Calu3 (cell line): ENCODE results near the gene TM9SF4. TPM values are rescaled to one million over a fixed set of nuclear protein-coding genes. Genes with fewer than 3 reads are reported as not detected.

ENCODE experiments used
- BruUV-seq: library from RNA; stranded (reverse); fragments of 400-500 nt; replicated peaks from 2 replicates; lab custom pipeline; 2021; lab: Mats Ljungman, UMichigan
- CTCF ChIA-PET: fragments of 300-600 bp; sonication (Branson Sonifier 250); formaldehyde crosslinking; loops from one replicate; lab custom pipeline; 2022; ENCODE audit warnings: antibody characterized with exemption; lab: Charles Lee
- DNase-seq: peaks from one replicate; pipeline ENCODE4 v3.0.0; 2022
- H3K27ac Mint-ChIP-seq: one replicate; pipeline ENCODE4 v1.8.0; 2022; ENCODE audit warnings: mixed read lengths; ENCODE audit not compliant: unreplicated experiment
- H3K27me3 Mint-ChIP-seq: one replicate; pipeline ENCODE4 v1.8.0; 2022; ENCODE audit warnings: mixed read lengths; ENCODE audit not compliant: unreplicated experiment
- H3K36me3 Mint-ChIP-seq: one replicate; pipeline ENCODE4 v1.8.0; 2022; ENCODE audit warnings: mild to moderate bottlenecking, moderate library complexity, mixed read lengths; ENCODE audit not compliant: insufficient read depth, unreplicated experiment
- H3K4me1 Mint-ChIP-seq: one replicate; pipeline ENCODE4 v1.8.0; 2022; ENCODE audit warnings: mild to moderate bottlenecking, low read depth, mixed read lengths; ENCODE audit not compliant: unreplicated experiment
- H3K4me3 Mint-ChIP-seq: one replicate; pipeline ENCODE4 v1.8.0; 2022; ENCODE audit warnings: mild to moderate bottlenecking, low read depth, moderate library complexity, mixed read lengths; ENCODE audit not compliant: unreplicated experiment
- H3K9me3 Mint-ChIP-seq: one replicate; pipeline ENCODE4 v1.8.0; 2022; ENCODE audit warnings: low read depth, mixed read lengths; ENCODE audit not compliant: unreplicated experiment
- intact Hi-C: fragments of 100-400 bp; cut with micrococcal nuclease; formaldehyde crosslinking; loops from one replicate; pipeline ENCODE4 v1.10.0; 2022; ENCODE audit not compliant: unreplicated experiment
- total RNA-seq: library from RNA; stranded (reverse); gene quantifications from 2 replicates; pipeline ENCODE4 v1.2.3, GENCODE V29; 2022
- TF ChIP-seq, protein P1 (sequence below): fragments of 200-600 bp; IDR thresholded peaks from one replicate; pipeline ENCODE4 v1.8.0; 2022; ENCODE audit warnings: antibody characterized with exemption; ENCODE audit not compliant: unreplicated experiment

Gene TM9SF4
- total RNA-seq, 1 experiment from 2014 or later = 95.3 TPM

DNA sequence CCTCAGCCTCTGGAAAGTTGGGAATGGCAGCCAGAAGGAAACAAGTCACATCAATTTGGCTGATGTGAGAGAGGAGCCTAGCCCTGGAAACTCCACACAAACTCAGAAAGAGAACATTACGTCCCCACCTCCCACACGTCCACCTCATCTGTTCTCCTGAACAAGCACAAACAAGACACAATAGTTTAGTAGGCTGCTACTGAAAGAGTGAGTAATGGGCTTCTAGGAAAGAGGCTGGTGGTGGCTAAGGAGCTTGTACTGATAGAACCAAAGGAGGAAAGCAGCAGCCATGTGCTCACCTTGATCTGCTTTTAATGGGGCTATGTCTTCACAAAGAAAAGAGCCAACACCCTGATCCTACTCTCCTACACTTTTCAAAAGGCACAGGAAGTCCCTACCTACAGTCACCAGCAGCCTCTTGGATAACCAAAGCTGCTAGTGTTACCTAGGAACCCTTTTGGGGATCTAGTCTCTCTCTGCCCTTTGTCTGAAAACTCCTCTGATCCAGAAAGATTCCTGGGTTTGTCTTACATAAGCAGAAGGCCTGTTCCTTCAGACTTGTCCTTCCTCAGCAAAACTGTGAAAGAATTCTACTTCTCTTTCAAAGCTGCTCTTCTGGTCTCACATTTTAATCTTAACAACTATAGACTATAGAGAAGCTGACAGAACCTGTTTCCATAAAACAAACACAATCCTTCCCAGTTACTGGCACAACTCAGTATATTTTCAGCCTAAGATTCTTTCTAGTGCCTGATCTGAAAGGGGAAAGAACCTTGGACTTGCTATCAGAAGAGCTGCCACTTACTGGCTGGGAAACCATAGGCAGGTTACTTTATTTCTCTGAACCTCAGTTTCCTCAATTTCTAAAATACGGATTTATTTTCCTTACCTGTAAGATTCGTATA, 94.9 kb downstream of the TM9SF4 start:
- intact Hi-C loops = no loop called here
- TF ChIP-seq, protein P1, sequence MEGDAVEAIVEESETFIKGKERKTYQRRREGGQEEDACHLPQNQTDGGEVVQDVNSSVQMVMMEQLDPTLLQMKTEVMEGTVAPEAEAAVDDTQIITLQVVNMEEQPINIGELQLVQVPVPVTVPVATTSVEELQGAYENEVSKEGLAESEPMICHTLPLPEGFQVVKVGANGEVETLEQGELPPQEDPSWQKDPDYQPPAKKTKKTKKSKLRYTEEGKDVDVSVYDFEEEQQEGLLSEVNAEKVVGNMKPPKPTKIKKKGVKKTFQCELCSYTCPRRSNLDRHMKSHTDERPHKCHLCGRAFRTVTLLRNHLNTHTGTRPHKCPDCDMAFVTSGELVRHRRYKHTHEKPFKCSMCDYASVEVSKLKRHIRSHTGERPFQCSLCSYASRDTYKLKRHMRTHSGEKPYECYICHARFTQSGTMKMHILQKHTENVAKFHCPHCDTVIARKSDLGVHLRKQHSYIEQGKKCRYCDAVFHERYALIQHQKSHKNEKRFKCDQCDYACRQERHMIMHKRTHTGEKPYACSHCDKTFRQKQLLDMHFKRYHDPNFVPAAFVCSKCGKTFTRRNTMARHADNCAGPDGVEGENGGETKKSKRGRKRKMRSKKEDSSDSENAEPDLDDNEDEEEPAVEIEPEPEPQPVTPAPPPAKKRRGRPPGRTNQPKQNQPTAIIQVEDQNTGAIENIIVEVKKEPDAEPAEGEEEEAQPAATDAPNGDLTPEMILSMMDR = no peak
- no peaks in the 10 kb centered on the region for H3K27me3 Mint-ChIP-seq
- H3K4me3 Mint-ChIP-seq = no peak overlapping the region
- H3K36me3 Mint-ChIP-seq = peaks cover 63% of the 10 kb centered on the region
- no peak for DNase-seq
- H3K27ac Mint-ChIP-seq = peak overlapping the region; percentile 26
- peaks cover 42% of the 10 kb centered on the region for H3K4me1 Mint-ChIP-seq
- no TSS peak for BruUV-seq
- H3K9me3 Mint-ChIP-seq = no peaks in the 10 kb centered on the region
- CTCF ChIA-PET = interaction anchor here (0.6 kb wide), 2 partner anchors 530 to 615 kb away, joined by 3 to 4 read pairs; partner anchors contain the start of gene MAPRE1

- Mint-ChIP-seq H3K27ac (peak overlapping the region; percentile 26), H3K36me3 (peaks cover 70% of the 10 kb centered on the region), H3K4me1 (peaks cover 50% of the 10 kb centered on the region), H3K27me3 (no peaks in the 10 kb centered on the region), H3K9me3 (no peaks in the 10 kb centered on the region), H3K4me3 (peak overlapping the region; percentile 90)
- intact Hi-C loops = no loop called here
- TF ChIP-seq, protein P1 = no peak
- DNase-seq = no peak
- TSS peak; percentile 38 for BruUV-seq
- CTCF ChIA-PET = interaction anchor here (0.6 kb wide), 1 partner anchor 530 kb away, joined by 4 read pairs; no protein-coding TSS in a partner anchor
Observed at GRCh38 chr20:32205110-32205842, 95.8 kb downstream of the TM9SF4 start.

DNA sequence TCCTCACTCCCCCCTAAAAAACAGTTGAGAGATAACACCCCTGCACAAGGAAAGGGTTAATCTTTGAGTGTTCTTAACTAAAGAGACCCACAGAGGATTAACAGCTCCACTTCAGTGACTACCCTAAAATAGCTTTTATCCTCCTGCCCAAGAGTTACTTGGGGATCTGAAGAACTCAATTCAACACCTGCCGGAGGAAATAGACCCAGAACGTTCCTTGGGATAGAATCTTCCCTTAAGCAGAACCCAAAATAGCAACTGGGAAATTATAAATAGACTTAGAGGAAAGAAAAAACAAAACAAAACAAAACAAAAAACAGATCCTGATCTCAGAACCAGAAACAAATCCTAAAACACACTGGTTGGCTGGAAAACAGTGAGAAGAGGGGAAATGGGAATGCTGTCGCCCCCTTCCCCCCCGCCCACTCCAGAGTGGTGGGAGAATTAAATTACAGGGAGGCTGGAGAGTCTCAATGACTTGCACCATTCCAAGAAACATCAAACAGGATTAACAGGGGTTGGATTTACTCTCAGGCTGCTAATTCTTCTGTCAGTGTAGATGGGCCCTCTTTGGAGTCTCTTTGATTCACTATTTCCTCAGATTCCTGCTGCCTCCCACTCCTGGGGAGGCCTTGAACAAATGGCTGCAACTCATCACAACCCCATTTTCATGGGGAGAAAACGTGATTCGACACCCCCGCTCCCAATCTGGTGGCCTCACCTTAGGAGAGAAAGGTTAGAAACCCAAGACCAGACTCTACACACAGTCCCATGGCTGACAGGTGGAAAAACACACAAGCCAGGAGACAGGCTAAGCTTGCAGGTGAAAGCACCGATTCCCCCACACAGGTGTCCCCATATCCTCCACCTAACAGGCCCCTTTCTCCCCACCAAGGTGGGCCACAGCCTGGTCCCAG, 96.6 kb downstream of the TM9SF4 start:
- Mint-ChIP-seq H3K36me3 (peaks cover 64% of the 10 kb centered on the region), H3K4me1 (peaks cover 53% of the 10 kb centered on the region), H3K4me3 (peak overlapping the region; percentile 90), H3K9me3 (no peaks in the 10 kb centered on the region), H3K27me3 (no peaks in the 10 kb centered on the region), H3K27ac (peak overlapping the region; percentile 90)
- CTCF ChIA-PET = no interaction called here
- TF ChIP-seq, protein P1 = no peak
- intact Hi-C loops = no loop called here
- no TSS peak for BruUV-seq
- DNase-seq = no peak
